WTC11 (cell line): Measurements from ENCODE around the gene TBX4. TPM values are rescaled to one million over a fixed set of nuclear protein-coding genes. Genes with fewer than 3 reads are reported as not detected.

Experiments used
- ATAC-seq: fragments of 200-7000 bp; cut with Tn5 transposase; 2 replicates; pipeline ENCODE4 v1.10.0; 2021; ENCODE audit warnings: mild to moderate bottlenecking, moderate library complexity
- CTCF ChIA-PET: fragments of 300-600 bp; sonication (Branson Sonifier 250); formaldehyde crosslinking; loops from one replicate; lab custom pipeline; 2021; ENCODE audit warnings: antibody characterized with exemption; lab: Charles Lee
- POLR2A ChIA-PET: fragments of 350-600 bp; sonication (Branson Sonifier 250); formaldehyde crosslinking; loops from one replicate; lab custom pipeline; 2021; ENCODE audit warnings: antibody characterized with exemption; lab: Charles Lee
- DNase-seq: peaks from one replicate; pipeline ENCODE4 v3.0.0; 2021; ENCODE audit warnings: low spot score
- H3K27ac Mint-ChIP-seq: 2 replicates; pipeline ENCODE4 v1.8.0; 2021; ENCODE audit warnings: mixed read lengths
- H3K27me3 Mint-ChIP-seq: 2 replicates; pipeline ENCODE4 v1.8.0; 2021; ENCODE audit warnings: low read depth, mild to moderate bottlenecking, moderate library complexity, mixed read lengths
- H3K36me3 Mint-ChIP-seq: 2 replicates; pipeline ENCODE4 v1.8.0; 2021; ENCODE audit warnings: mixed read lengths
- H3K4me1 Mint-ChIP-seq: 2 replicates; pipeline ENCODE4 v1.8.0; 2022; ENCODE audit warnings: mixed read lengths
- H3K4me3 Mint-ChIP-seq: 2 replicates; pipeline ENCODE4 v1.8.0; 2021; ENCODE audit warnings: mild to moderate bottlenecking, moderate library complexity, mixed read lengths
- H3K9me3 Mint-ChIP-seq: 2 replicates; pipeline ENCODE4 v1.8.0; 2021; ENCODE audit warnings: mixed read lengths
- ATF1 ChIP-seq: sonication (generic); formaldehyde crosslinking; IDR thresholded peaks from 2 replicates; pipeline ENCODE4 v1.8.1; 2023; ENCODE audit warnings: mild to moderate bottlenecking, moderate library complexity, missing genetic modification reagents
- EMX1 ChIP-seq: fragments of 250-450 bp; sonication (Bioruptor Pico); IDR thresholded peaks from 2 replicates; pipeline ENCODE4 v1.8.0; 2021; ENCODE audit warnings: mild to moderate bottlenecking
- GRHL2 ChIP-seq: fragments of 250-450 bp; sonication (Bioruptor Pico); IDR thresholded peaks from 2 replicates; pipeline ENCODE4 v1.8.0; 2022; ENCODE audit warnings: mild to moderate bottlenecking, moderate library complexity; ENCODE audit not compliant: insufficient replicate concordance, severe bottlenecking
- IRF2 ChIP-seq: sonication (generic); formaldehyde crosslinking; IDR thresholded peaks from 2 replicates; pipeline ENCODE4 v1.8.0; 2022; ENCODE audit warnings: low read depth, missing genetic modification reagents, borderline replicate concordance
- JAZF1 ChIP-seq: fragments of 250-450 bp; sonication (Bioruptor Pico); IDR thresholded peaks from 2 replicates; pipeline ENCODE4 v1.9.0; 2021; ENCODE audit warnings: moderate library complexity, mild to moderate bottlenecking, inconsistent platforms
- KAT7 ChIP-seq: sonication (generic); formaldehyde crosslinking; IDR thresholded peaks from 2 replicates; pipeline ENCODE4 v1.8.1; 2023; ENCODE audit warnings: missing genetic modification reagents, mild to moderate bottlenecking, borderline replicate concordance
- MYBL2 ChIP-seq: sonication (generic); formaldehyde crosslinking; IDR thresholded peaks from 2 replicates; pipeline ENCODE4 v1.8.1; 2023; ENCODE audit warnings: mild to moderate bottlenecking, moderate library complexity, missing genetic modification reagents
- NFATC4 ChIP-seq: fragments of 250-450 bp; sonication (Bioruptor Pico); IDR thresholded peaks from 2 replicates; pipeline ENCODE4 v1.9.0; 2021; ENCODE audit warnings: mild to moderate bottlenecking
- NFE2L1 ChIP-seq: sonication (generic); formaldehyde crosslinking; IDR thresholded peaks from 2 replicates; pipeline ENCODE4 v1.8.1; 2023; ENCODE audit warnings: missing genetic modification reagents
- NR1H2 ChIP-seq: sonication (generic); formaldehyde crosslinking; IDR thresholded peaks from 2 replicates; pipeline ENCODE4 v1.9.0; 2021; ENCODE audit warnings: mild to moderate bottlenecking, moderate library complexity, missing genetic modification reagents
- NR2C2 ChIP-seq: sonication (generic); formaldehyde crosslinking; IDR thresholded peaks from 2 replicates; pipeline ENCODE4 v1.8.0; 2022; ENCODE audit warnings: mild to moderate bottlenecking, missing genetic modification reagents
- SOX15 ChIP-seq: fragments of 250-450 bp; sonication (Bioruptor Pico); IDR thresholded peaks from 2 replicates; pipeline ENCODE4 v1.9.0; 2021; ENCODE audit warnings: mild to moderate bottlenecking
- SP1 ChIP-seq: sonication (generic); formaldehyde crosslinking; conservative IDR thresholded peaks from 2 replicates; pipeline ENCODE4 v1.8.1; 2022; ENCODE audit warnings: missing genetic modification reagents
- ZNF138 ChIP-seq: sonication (generic); formaldehyde crosslinking; conservative IDR thresholded peaks from 2 replicates; pipeline ENCODE4 v1.8.1; 2022; ENCODE audit warnings: mild to moderate bottlenecking, moderate library complexity, missing genetic modification reagents
- total RNA-seq: library from RNA; stranded (reverse); gene quantifications from 3 replicates; pipeline ENCODE4 v1.2.3, GENCODE V29; 2021
- TF ChIP-seq, protein P1 (sequence below): sonication (generic); formaldehyde crosslinking; IDR thresholded peaks from 2 replicates; pipeline ENCODE4 v1.8.0; 2022; ENCODE audit warnings: mild to moderate bottlenecking, missing genetic modification reagents
- TF ChIP-seq, protein P2 (sequence below): fragments of 250-450 bp; sonication (Bioruptor Pico); IDR thresholded peaks from 2 replicates; pipeline ENCODE4 v1.9.0; 2021; ENCODE audit warnings: moderate library complexity, mild to moderate bottlenecking, inconsistent platforms, borderline replicate concordance
- TF ChIP-seq, protein P3 (sequence below): fragments of 250-450 bp; sonication (Bioruptor Pico); conservative IDR thresholded peaks from 2 replicates; pipeline ENCODE4 v1.9.0; 2021; ENCODE audit warnings: mild to moderate bottlenecking
- TF ChIP-seq, protein P4 (sequence below): sonication (generic); formaldehyde crosslinking; IDR thresholded peaks from 2 replicates; pipeline ENCODE4 v1.8.0; 2022; ENCODE audit warnings: mild to moderate bottlenecking, missing genetic modification reagents
- TF ChIP-seq, protein P5 (sequence below): sonication (generic); formaldehyde crosslinking; IDR thresholded peaks from 2 replicates; pipeline ENCODE4 v1.8.0; 2022; ENCODE audit warnings: mild to moderate bottlenecking, missing genetic modification reagents
- TF ChIP-seq, protein P6 (sequence below): sonication (generic); formaldehyde crosslinking; IDR thresholded peaks from 2 replicates; pipeline ENCODE4 v1.8.1; 2023; ENCODE audit warnings: mild to moderate bottlenecking, missing genetic modification reagents

The TBX4 gene
- total RNA-seq, 1 experiment from 2014 or later: not detected

DNA sequence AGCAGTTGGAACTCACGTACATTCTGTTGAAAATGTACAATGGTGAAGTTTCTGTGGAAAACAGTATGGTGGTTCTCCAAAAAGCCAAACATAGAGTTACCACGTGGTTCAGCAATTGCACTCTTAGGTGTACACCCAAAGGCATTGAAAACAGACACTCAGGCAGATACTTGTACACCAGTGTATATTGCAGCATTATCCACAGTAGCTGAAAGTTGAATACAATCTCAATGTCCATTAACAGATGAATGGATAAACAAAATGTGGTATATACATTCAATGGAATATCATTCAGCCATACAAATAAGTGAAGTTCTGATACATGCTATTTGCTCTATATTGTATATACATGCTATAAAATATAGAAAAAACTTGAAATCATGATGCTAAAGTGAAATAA is 29.4 kb upstream of the TBX4 start:
- Mint-ChIP-seq H3K27ac (no peak overlapping the region), H3K9me3 (no peaks in the 10 kb centered on the region), H3K27me3 (peaks cover 22% of the 10 kb centered on the region), H3K36me3 (no peaks in the 10 kb centered on the region), H3K4me1 (peaks cover 7% of the 10 kb centered on the region), H3K4me3 (no peak overlapping the region)
- DNase-seq: no peak
- ChIA-PET POLR2A (no interaction called here), CTCF (no interaction called here)
- TF ChIP-seq, protein P1, sequence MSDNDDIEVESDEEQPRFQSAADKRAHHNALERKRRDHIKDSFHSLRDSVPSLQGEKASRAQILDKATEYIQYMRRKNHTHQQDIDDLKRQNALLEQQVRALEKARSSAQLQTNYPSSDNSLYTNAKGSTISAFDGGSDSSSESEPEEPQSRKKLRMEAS (CRISPR knock-in tag): no peak
- no peak for TF ChIP-seq GRHL2 (CRISPR knock-in tag)
- TF ChIP-seq ATF1 (CRISPR knock-in tag): no peak
- TF ChIP-seq NFATC4 (CRISPR knock-in tag): no peak
- no peak for TF ChIP-seq JAZF1 (CRISPR knock-in tag)
- no peak for TF ChIP-seq IRF2 (CRISPR knock-in tag)
- TF ChIP-seq, protein P2, sequence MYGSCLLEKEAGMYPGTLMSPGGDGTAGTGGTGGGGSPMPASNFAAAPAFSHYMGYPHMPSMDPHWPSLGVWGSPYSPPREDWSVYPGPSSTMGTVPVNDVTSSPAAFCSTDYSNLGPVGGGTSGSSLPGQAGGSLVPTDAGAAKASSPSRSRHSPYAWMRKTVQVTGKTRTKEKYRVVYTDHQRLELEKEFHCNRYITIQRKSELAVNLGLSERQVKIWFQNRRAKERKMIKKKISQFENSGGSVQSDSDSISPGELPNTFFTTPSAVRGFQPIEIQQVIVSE (CRISPR knock-in tag): no peak
- TF ChIP-seq EMX1: no peak
- TF ChIP-seq NR2C2 (CRISPR knock-in tag): no peak
- TF ChIP-seq ZNF138 (CRISPR knock-in tag): no peak
- TF ChIP-seq MYBL2 (CRISPR knock-in tag): no peak
- TF ChIP-seq, protein P3, sequence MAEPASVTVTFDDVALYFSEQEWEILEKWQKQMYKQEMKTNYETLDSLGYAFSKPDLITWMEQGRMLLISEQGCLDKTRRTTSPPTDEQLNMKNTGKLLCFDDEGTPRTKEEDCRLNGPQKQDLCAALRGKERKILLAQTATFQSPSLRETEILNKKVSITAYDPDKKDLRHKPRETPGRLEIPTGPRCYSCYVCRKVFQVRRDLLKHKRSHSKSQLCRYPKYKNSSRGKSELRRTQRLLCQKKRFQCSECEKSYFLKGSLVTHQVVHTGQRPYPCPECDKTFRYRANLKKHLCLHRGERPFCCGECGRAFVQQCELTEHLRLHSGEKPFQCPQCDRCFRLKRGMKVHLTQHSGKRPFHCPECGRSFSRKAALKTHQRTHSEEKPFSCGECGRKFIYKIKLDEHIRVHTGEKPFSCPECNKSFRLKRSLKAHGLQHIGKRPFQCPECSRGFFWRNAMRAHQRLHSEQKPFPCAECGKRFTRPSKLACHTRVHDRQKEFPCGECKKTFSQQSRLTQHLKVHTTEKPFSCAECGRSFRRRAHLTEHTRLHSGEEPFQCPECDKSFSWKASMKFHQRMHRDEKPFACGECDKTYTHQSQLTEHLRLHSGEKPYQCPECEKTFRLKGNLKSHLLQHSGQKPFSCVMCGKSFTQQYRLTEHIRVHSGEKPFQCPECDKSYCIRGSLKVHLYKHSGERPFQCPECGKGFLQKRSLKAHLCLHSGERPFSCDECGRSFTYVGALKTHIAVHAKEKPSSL (CRISPR knock-in tag): no peak
- TF ChIP-seq NR1H2: no peak
- TF ChIP-seq NFE2L1: no peak
- TF ChIP-seq, protein P4, sequence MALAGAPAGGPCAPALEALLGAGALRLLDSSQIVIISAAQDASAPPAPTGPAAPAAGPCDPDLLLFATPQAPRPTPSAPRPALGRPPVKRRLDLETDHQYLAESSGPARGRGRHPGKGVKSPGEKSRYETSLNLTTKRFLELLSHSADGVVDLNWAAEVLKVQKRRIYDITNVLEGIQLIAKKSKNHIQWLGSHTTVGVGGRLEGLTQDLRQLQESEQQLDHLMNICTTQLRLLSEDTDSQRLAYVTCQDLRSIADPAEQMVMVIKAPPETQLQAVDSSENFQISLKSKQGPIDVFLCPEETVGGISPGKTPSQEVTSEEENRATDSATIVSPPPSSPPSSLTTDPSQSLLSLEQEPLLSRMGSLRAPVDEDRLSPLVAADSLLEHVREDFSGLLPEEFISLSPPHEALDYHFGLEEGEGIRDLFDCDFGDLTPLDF: no peak
- no peak for TF ChIP-seq KAT7
- TF ChIP-seq, protein P5, sequence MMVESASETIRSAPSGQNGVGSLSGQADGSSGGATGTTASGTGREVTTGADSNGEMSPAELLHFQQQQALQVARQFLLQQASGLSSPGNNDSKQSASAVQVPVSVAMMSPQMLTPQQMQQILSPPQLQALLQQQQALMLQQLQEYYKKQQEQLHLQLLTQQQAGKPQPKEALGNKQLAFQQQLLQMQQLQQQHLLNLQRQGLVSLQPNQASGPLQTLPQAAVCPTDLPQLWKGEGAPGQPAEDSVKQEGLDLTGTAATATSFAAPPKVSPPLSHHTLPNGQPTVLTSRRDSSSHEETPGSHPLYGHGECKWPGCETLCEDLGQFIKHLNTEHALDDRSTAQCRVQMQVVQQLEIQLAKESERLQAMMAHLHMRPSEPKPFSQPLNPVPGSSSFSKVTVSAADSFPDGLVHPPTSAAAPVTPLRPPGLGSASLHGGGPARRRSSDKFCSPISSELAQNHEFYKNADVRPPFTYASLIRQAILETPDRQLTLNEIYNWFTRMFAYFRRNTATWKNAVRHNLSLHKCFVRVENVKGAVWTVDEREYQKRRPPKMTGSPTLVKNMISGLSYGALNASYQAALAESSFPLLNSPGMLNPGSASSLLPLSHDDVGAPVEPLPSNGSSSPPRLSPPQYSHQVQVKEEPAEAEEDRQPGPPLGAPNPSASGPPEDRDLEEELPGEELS (CRISPR knock-in tag): no peak
- ATAC-seq: no peak

DNA sequence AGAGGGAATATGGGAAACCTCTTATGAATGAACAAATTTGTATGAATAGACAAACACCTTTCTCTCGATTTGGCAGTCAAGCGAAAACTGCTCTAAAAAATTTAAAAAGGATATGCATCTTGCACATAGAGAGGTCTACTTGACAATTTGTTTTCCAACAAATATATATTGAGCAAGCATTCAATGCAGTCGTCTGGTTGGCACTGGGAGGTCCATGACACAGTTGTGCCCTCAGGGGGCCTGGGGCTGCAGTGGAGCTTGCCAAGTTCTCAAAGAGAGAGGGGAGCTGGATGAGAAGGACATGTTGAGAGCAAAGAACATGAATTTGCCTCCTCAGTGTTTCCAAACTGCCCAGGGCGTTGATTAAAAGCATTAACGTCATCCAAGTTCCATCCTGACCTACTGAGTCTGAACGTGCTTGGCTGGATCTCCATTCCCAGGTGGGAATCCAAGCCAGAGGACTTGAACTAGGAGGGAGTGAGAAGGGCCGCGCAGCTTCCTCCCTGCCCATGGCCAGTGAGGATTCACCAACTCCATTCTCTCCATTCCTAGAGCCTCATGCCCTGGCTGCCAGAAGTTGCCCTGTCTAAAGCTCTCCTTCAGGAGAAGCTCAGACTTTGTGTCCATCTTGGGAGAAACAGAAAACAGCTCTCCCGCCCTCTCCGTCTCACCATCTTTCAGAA is 28.1 kb upstream of the TBX4 start:
- CTCF ChIA-PET: interaction anchor here (1.2 kb wide), 1 partner anchor 8 kb away, joined by 3 read pairs; no protein-coding TSS in a partner anchor
- Mint-ChIP-seq H3K4me3 (no peak overlapping the region), H3K27me3 (peaks cover 16% of the 10 kb centered on the region), H3K9me3 (no peaks in the 10 kb centered on the region), H3K27ac (no peak overlapping the region), H3K36me3 (no peaks in the 10 kb centered on the region), H3K4me1 (peaks cover 7% of the 10 kb centered on the region)
- POLR2A ChIA-PET: no interaction called here
- ATAC-seq: no peak
- TF ChIP-seq NR1H2: no peak
- TF ChIP-seq, protein P6, sequence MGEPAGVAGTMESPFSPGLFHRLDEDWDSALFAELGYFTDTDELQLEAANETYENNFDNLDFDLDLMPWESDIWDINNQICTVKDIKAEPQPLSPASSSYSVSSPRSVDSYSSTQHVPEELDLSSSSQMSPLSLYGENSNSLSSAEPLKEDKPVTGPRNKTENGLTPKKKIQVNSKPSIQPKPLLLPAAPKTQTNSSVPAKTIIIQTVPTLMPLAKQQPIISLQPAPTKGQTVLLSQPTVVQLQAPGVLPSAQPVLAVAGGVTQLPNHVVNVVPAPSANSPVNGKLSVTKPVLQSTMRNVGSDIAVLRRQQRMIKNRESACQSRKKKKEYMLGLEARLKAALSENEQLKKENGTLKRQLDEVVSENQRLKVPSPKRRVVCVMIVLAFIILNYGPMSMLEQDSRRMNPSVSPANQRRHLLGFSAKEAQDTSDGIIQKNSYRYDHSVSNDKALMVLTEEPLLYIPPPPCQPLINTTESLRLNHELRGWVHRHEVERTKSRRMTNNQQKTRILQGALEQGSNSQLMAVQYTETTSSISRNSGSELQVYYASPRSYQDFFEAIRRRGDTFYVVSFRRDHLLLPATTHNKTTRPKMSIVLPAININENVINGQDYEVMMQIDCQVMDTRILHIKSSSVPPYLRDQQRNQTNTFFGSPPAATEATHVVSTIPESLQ: no peak
- no peak for TF ChIP-seq SOX15 (CRISPR knock-in tag)
- no peak for TF ChIP-seq SP1 (CRISPR knock-in tag)
- no peak for DNase-seq
